ENCODE measurements around the gene RAB3D.
A peak's percentile ranks its signal among the peaks of the same experiment; 100 is the strongest.

The RAB3D gene

GRCh38 chr19:11384778-11385129 lies 45.3 kb upstream of the RAB3D start:
- CTCF ChIA-PET = interaction anchor here (0.7 to 5.9 kb wide), 7 partner anchors 9 to 836 kb away, joined by 3 to 66 read pairs (median 5); partner anchors contain the start of genes ELAVL3, ODAD3 and PRKCSH
- Histone ChIP-seq H3K9me3 (ENCODE audit: control insufficient read depth, insufficient read depth, low read depth, low read length) (no peaks in the 10 kb centered on the region), H3K36me3 (ENCODE audit: control insufficient read depth in 2 of 2, insufficient read depth in 1 of 2, low read length in 2 of 2) (peaks cover 0 to 5% of the 10 kb centered on the region in 2 experiments; a peak in 2 of 3 replicates), H3K4me1 (ENCODE audit: control insufficient read depth, insufficient read depth, low read length) (no peaks in the 10 kb centered on the region; the same call in 1 of the 2 replicates), H3K27ac (ENCODE audit: extremely low read depth, low read depth, low read length) (no peak overlapping the region), H3K4me3 (ENCODE audit: low read depth, low read length) (no peak overlapping the region)
- POLR2A ChIA-PET = interaction anchor here (0.6 to 2.8 kb wide), 6 partner anchors 9 to 91 kb away, joined by 3 to 22 read pairs (median 6); partner anchors contain the start of gene SWSAP1
- TF ChIP-seq ZBTB1 (tag by site-specific recombination; IDR thresholded peaks at IDR 0.05) (no peak), ZNF121 (tag by site-specific recombination; IDR thresholded peaks at IDR 0.05) (peak; percentile 66), ZNF112 (tag by site-specific recombination; IDR thresholded peaks at IDR 0.05) (no peak)

GRCh38 chr19:11383706-11384048 lies 44.2 kb upstream of the RAB3D start:
- ChIA-PET POLR2A (interaction anchor here (0.5 to 2.8 kb wide), 12 partner anchors 9 to 99 kb away, joined by 3 to 22 read pairs (median 6); partner anchors contain the start of genes ODAD3, PRKCSH, RGL3 and SWSAP1), CTCF (interaction anchor here (0.6 to 5.9 kb wide), 23 partner anchors 9 to 501 kb away, joined by 3 to 66 read pairs (median 5); partner anchors contain the start of genes DOCK6, ELAVL3, ODAD3 and PRKCSH)
- TF ChIP-seq KLF10 (tag by site-specific recombination; IDR thresholded peaks at IDR 0.05) = 0 out of 2 replicates have a peak, but pooled peaks have one; percentile 1
- TF ChIP-seq TCF7L2 (IDR thresholded peaks at IDR 0.05; ENCODE audit: borderline replicate concordance, low read depth, low read length) = no peak
- TF ChIP-seq ZBTB48 (tag by site-specific recombination; IDR thresholded peaks at IDR 0.05) = peak; percentile 79
- peaks cover 0 to 7% of the 10 kb centered on the region in 2 experiments; a peak in 2 of 3 replicates for H3K36me3 ChIP-seq (ENCODE audit: control insufficient read depth in 2 of 2, insufficient read depth in 1 of 2, low read length in 2 of 2)
- H3K4me1 ChIP-seq (ENCODE audit: control insufficient read depth, insufficient read depth, low read length) = no peaks in the 10 kb centered on the region; the same call in 1 of the 2 replicates
- no peaks in the 10 kb centered on the region for H3K9me3 ChIP-seq (ENCODE audit: control insufficient read depth, insufficient read depth, low read depth, low read length)
- peak overlapping the region; percentile 41 for H3K4me3 ChIP-seq (ENCODE audit: low read depth, low read length)
- H3K27ac ChIP-seq (ENCODE audit: extremely low read depth, low read depth, low read length) = peak overlapping the region; percentile 69; the same call in 1 of the 2 replicates

GRCh38 chr19:11382898-11383705 lies 43.6 kb upstream of the RAB3D start:
- ChIA-PET CTCF (interaction anchor here (0.6 to 5.9 kb wide), 35 partner anchors 8 to 1344 kb away, joined by 3 to 66 read pairs (median 5); partner anchors contain the start of genes ELAVL3, ELOF1, ODAD3 and PRKCSH), POLR2A (interaction anchor here (0.5 to 2.8 kb wide), 13 partner anchors 9 to 99 kb away, joined by 3 to 22 read pairs (median 6); partner anchors contain the start of genes ODAD3, PRKCSH, RGL3 and SWSAP1)
- Histone ChIP-seq H3K4me1 (ENCODE audit: control insufficient read depth, insufficient read depth, low read length) (no peaks in the 10 kb centered on the region; the same call in 1 of the 2 replicates), H3K36me3 (ENCODE audit: control insufficient read depth in 2 of 2, insufficient read depth in 1 of 2, low read length in 2 of 2) (peaks cover 0 to 12% of the 10 kb centered on the region in 2 experiments; a peak in 2 of 3 replicates), H3K4me3 (ENCODE audit: low read depth, low read length) (peak overlapping the region; percentile 41), H3K9me3 (ENCODE audit: control insufficient read depth, insufficient read depth, low read depth, low read length) (no peaks in the 10 kb centered on the region), H3K27ac (ENCODE audit: extremely low read depth, low read depth, low read length) (peak overlapping the region; percentile 69; the same call in 1 of the 2 replicates)
- no peak for TF ChIP-seq TSHZ1 (tag by site-specific recombination; IDR thresholded peaks at IDR 0.05; ENCODE audit: borderline replicate concordance)
- peak; percentile 90 for TF ChIP-seq KLF1 (tag by site-specific recombination; IDR thresholded peaks at IDR 0.05)
- peak; percentile 31 for TF ChIP-seq SP7 (tag by site-specific recombination; IDR thresholded peaks at IDR 0.05)
- TF ChIP-seq KLF8 (tag by site-specific recombination; IDR thresholded peaks at IDR 0.05) = peak; percentile 69
- TF ChIP-seq ZNF426 (tag by site-specific recombination; IDR thresholded peaks at IDR 0.05) = no peak
- peak; percentile 97 for TF ChIP-seq KLF10 (tag by site-specific recombination; IDR thresholded peaks at IDR 0.05)
- no peak for TF ChIP-seq ZBTB1 (tag by site-specific recombination; IDR thresholded peaks at IDR 0.05)
- TF ChIP-seq ZNF629 (tag by site-specific recombination; IDR thresholded peaks at IDR 0.05) = peak; percentile 51; the same call in 1 of the 2 replicates
- no peak for TF ChIP-seq ZNF174 (tag by site-specific recombination; IDR thresholded peaks at IDR 0.05)
- peak; percentile 88 for TF ChIP-seq KLF9 (tag by site-specific recombination; IDR thresholded peaks at IDR 0.05; ENCODE audit: low read depth)
- peak; percentile 80 for TF ChIP-seq ZNF2 (tag by site-specific recombination; IDR thresholded peaks at IDR 0.05)
- TF ChIP-seq ZNF335 (tag by site-specific recombination; conservative IDR thresholded peaks at IDR 0.05) = peak; percentile 4; the same call in 1 of the 2 replicates
- TF ChIP-seq ZNF692 (tag by site-specific recombination; IDR thresholded peaks at IDR 0.05) = peak; percentile 94
- no peak for TF ChIP-seq ZNF132 (tag by site-specific recombination; IDR thresholded peaks at IDR 0.05; ENCODE audit: borderline replicate concordance)
- peak; percentile 48 for TF ChIP-seq ZXDB (tag by site-specific recombination; IDR thresholded peaks at IDR 0.05)
- TF ChIP-seq GLIS2 (tag by site-specific recombination; IDR thresholded peaks at IDR 0.05) = peak; percentile 91
- peak; percentile 54; the same call in 1 of the 2 replicates for TF ChIP-seq ZSCAN5A (tag by site-specific recombination; IDR thresholded peaks at IDR 0.05)
- no peak for TF ChIP-seq ZNF169 (tag by site-specific recombination; IDR thresholded peaks at IDR 0.05)
- TF ChIP-seq ZNF654 (tag by site-specific recombination; IDR thresholded peaks at IDR 0.05; ENCODE audit: low read depth) = peak; percentile 27
